HCT116 (cell line): ENCODE data around the gene BOC. TPM values are rescaled to one million over a fixed set of nuclear protein-coding genes. Genes with fewer than 3 reads are reported as not detected.

ENCODE experiments used
- ATAC-seq: fragments of 200-7000 bp; cut with Tn5 transposase; 2 replicates; pipeline ENCODE4 v1.9.1; 2020; ENCODE audit warnings: mild to moderate bottlenecking, moderate library complexity
- BruUV-seq: library from RNA; stranded (reverse); fragments of 400-500 nt; replicated peaks from 2 replicates; lab custom pipeline; 2021; lab: Mats Ljungman, UMichigan
- CTCF ChIA-PET: fragments of 300-600 bp; sonication (Branson Sonifier 250); formaldehyde crosslinking; loops from one replicate; lab custom pipeline; 2021; ENCODE audit warnings: antibody characterized with exemption; lab: Charles Lee
- POLR2A ChIA-PET: fragments of 300-600, 350-600 bp; sonication (Branson Sonifier 250); formaldehyde crosslinking; loops from one replicate; lab custom pipeline; 2021; ENCODE audit warnings: antibody characterized with exemption; lab: Charles Lee
- RAD21 ChIA-PET, 2 experiments: fragments of 300-600 bp; sonication (Branson Sonifier 250); formaldehyde crosslinking; loops; one replicate each; lab custom pipeline; 2023; ENCODE audit warnings: low total read pairs in 2 of 2; ENCODE audit not compliant: uncharacterized antibody in 2 of 2, unreplicated experiment in 2 of 2, low non-redundant PET in 1 of 2; lab: Charles Lee
- DNase-seq: peaks from one replicate; pipeline ENCODE4 v3.0.0-alpha.2; 2010; ENCODE audit warnings: low read depth, low spot score
- H2AFZ ChIP-seq: fragments of 200-600 bp; shearing (Covaris generic), sonication (generic); 2 replicates; pipeline ENCODE4 v1.6.1; 2017; ENCODE audit warnings: low read depth, mixed run types, mixed read lengths, antibody characterized with exemption, low read length; ENCODE audit not compliant: poor library complexity, severe bottlenecking
- H3K27ac ChIP-seq: 2 replicates; pipeline ENCODE4 v1.5.1; 2012; ENCODE audit warnings: low read depth, low read length
- H3K27me3 ChIP-seq: fragments of 200-600 bp; sonication (generic); 2 replicates; pipeline ENCODE4 v1.6.1; 2016; ENCODE audit warnings: mixed run types, low read length, mixed read lengths; ENCODE audit not compliant: insufficient read depth
- H3K36me3 ChIP-seq, 2 experiments: fragments of 200-500 bp in 1 of 2; fragments of 200-600 bp in 1 of 2; sonication (Bioruptor generic) in 1 of 2; sonication (generic) in 1 of 2; 2 replicates each; pipeline versions ENCODE4 v1.5.1 to v1.6.1; 2014 to 2016; ENCODE audit warnings: low read length in 2 of 2, inconsistent platforms in 1 of 2, mixed read lengths in 1 of 2, mixed run types in 1 of 2; ENCODE audit not compliant: insufficient read depth in 2 of 2, control insufficient read depth in 1 of 2
- H3K4me1 ChIP-seq, 2 experiments: fragments of 200-600 bp in 1 of 2; sonication (generic) in 1 of 2; 2 replicates each; pipeline versions ENCODE4 v1.5.1 to v1.6.1; 2012 to 2017; ENCODE audit warnings: low read length in 2 of 2, inconsistent platforms in 1 of 2, mild to moderate bottlenecking in 1 of 2, mixed read lengths in 1 of 2, mixed run types in 1 of 2, moderate library complexity in 1 of 2; ENCODE audit not compliant: insufficient read depth in 2 of 2, control insufficient read depth in 1 of 2
- H3K4me2 ChIP-seq: fragments of 200-600 bp; sonication (generic); 2 replicates; pipeline ENCODE4 v1.6.1; 2017; ENCODE audit warnings: mixed run types, low read length, mixed read lengths
- H3K4me3 ChIP-seq, 2 experiments: fragments of 200-600 bp in 1 of 2; sonication (generic) in 1 of 2; replicated peaks in 1 of 2; 2 replicates each; pipeline ENCODE4 v1.5.1; 2011 to 2016; ENCODE audit warnings: low read length in 2 of 2, control low read depth in 1 of 2, low read depth in 1 of 2, mild to moderate bottlenecking in 1 of 2, mixed read lengths in 1 of 2, mixed run types in 1 of 2
- H3K79me2 ChIP-seq: fragments of 200-600 bp; sonication (generic); 2 replicates; pipeline ENCODE4 v1.6.1; 2017; ENCODE audit warnings: mild to moderate bottlenecking, mixed run types, low read length, moderate library complexity, mixed read lengths; ENCODE audit not compliant: insufficient read depth
- H3K9ac ChIP-seq: fragments of 200-600 bp; sonication (generic); 2 replicates; pipeline ENCODE4 v1.6.1; 2016; ENCODE audit warnings: low read length, mixed read lengths
- H3K9me2 ChIP-seq: fragments of 200-600 bp; sonication (generic), shearing (Covaris generic); 2 replicates; pipeline ENCODE4 v1.6.1; 2017; ENCODE audit warnings: mixed run types, mild to moderate bottlenecking, moderate library complexity; ENCODE audit not compliant: insufficient read depth
- H3K9me3 ChIP-seq, 2 experiments: fragments of 200-500 bp in 1 of 2; fragments of 200-600 bp in 1 of 2; sonication (Bioruptor generic) in 1 of 2; sonication (generic) in 1 of 2; 2 replicates each; pipeline ENCODE4 v1.6.1; 2014 to 2017; ENCODE audit warnings: low read length in 2 of 2, mixed read lengths in 2 of 2, inconsistent platforms in 1 of 2, low read depth in 1 of 2, mild to moderate bottlenecking in 1 of 2, mixed run types in 1 of 2, moderate library complexity in 1 of 2; ENCODE audit not compliant: control insufficient read depth in 1 of 2, insufficient read depth in 1 of 2
- H4K20me1 ChIP-seq: fragments of 200-600 bp; sonication (generic), shearing (Covaris generic); 2 replicates; pipeline ENCODE4 v1.6.1; 2017; ENCODE audit warnings: mixed run types, mild to moderate bottlenecking, moderate library complexity; ENCODE audit not compliant: insufficient read depth
- ATF3 ChIP-seq: IDR thresholded peaks from 2 replicates; pipeline ENCODE4 v1.6.1; 2012
- CEBPB ChIP-seq: IDR thresholded peaks from 2 replicates; pipeline ENCODE4 v1.6.1; 2012; ENCODE audit warnings: low read depth
- ELF1 ChIP-seq: IDR thresholded peaks from 2 replicates; pipeline ENCODE4 v1.6.1; 2012; ENCODE audit warnings: low read depth, borderline replicate concordance
- EZH2 ChIP-seq: fragments of 200-600 bp; sonication (generic); IDR thresholded peaks from 2 replicates; pipeline ENCODE4 v1.6.1; 2017; ENCODE audit warnings: antibody characterized with exemption, mixed run types
- EZH2phosphoT487 ChIP-seq: fragments of 200-600 bp; IDR thresholded peaks from 2 replicates; pipeline ENCODE4 v1.6.1; 2018; ENCODE audit warnings: antibody characterized with exemption, borderline replicate concordance
- JUND ChIP-seq: IDR thresholded peaks from 2 replicates; pipeline ENCODE4 v1.6.1; 2012
- POLR2A ChIP-seq: IDR thresholded peaks from 2 replicates; pipeline ENCODE4 v1.7.0; 2011; ENCODE audit warnings: borderline replicate concordance; ENCODE audit not compliant: insufficient read depth, insufficient read length; ENCODE audit errors: extremely low read depth
- RAD21 ChIP-seq: IDR thresholded peaks from 2 replicates; pipeline ENCODE4 v1.6.1; 2012; ENCODE audit warnings: low read depth, mild to moderate bottlenecking
- SIN3A ChIP-seq: IDR thresholded peaks from 2 replicates; pipeline ENCODE4 v1.6.1; 2012; ENCODE audit warnings: low read depth
- TCF7L2 ChIP-seq: IDR thresholded peaks from 2 replicates; pipeline ENCODE4 v1.7.0; 2011; ENCODE audit warnings: borderline replicate concordance, inconsistent platforms; ENCODE audit not compliant: insufficient read depth, insufficient read length; ENCODE audit errors: extremely low read depth
- YY1 ChIP-seq: IDR thresholded peaks from 2 replicates; pipeline ENCODE4 v1.6.1; 2011; ENCODE audit warnings: low read length, low read depth, moderate library complexity, mild to moderate bottlenecking; ENCODE audit not compliant: insufficient replicate concordance; ENCODE audit errors: extremely low read depth
- ZBTB33 ChIP-seq: IDR thresholded peaks from 2 replicates; pipeline ENCODE4 v1.6.1; 2011; ENCODE audit warnings: mild to moderate bottlenecking, low read length, moderate library complexity; ENCODE audit not compliant: insufficient replicate concordance; ENCODE audit errors: extremely low read depth
- ZFX ChIP-seq: fragments of 450-650 bp; IDR thresholded peaks from 2 replicates; pipeline ENCODE4 v1.6.1; 2017
- ZNF274 ChIP-seq: fragments of 200-500 bp; sonication (Bioruptor generic); IDR thresholded peaks from 2 replicates; pipeline ENCODE4 v1.6.1; 2014; ENCODE audit warnings: mild to moderate bottlenecking, low read depth, low read length, inconsistent platforms
- intact Hi-C: fragments of 100-400 bp; cut with micrococcal nuclease; formaldehyde crosslinking; loops from 2 replicates; pipeline ENCODE4 v1.10.0; 2022
- total RNA-seq: library from RNA; stranded (reverse); gene quantifications from one replicate; pipeline ENCODE4 v1.2.1, GENCODE V29; 2021; ENCODE audit not compliant: unreplicated experiment
- TF ChIP-seq, protein P1 (sequence below): IDR thresholded peaks from 2 replicates; pipeline ENCODE4 v1.6.1; 2012

BOC gene
- total RNA-seq, 1 experiment from 2014 or later: 3.3 TPM

DNA sequence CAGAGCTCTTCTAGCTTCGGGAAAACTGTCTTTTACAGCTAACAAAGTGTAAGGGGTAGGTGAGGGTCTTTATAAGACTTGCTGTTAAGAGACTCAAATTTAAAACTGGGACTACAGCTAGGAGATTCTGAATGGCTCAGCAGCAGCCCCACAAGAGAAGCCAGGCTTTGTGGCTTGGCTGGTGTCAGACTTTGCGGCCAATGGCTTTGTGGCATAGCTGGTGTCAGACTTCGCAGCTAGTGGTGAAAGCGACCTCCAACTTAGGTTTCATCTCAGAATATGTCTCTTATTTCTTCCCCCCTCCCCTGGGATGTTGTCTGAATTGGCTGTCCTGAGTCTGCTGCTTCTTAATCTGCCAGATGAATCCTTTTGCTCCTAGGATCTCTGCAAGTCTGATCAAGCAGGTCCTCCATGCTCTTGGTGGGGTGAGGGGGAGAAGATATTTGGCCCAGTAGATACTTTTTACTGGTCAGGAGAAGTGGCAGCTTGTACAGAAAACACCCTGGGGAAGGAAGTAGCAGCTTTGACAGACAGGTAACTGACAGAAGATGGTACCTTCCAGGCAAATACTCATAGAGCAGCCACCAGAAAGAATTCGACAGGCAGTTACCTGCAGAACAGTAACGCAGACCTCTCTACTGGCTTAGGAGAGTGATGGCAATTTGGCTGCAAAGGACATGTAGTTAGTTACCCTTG is 8.4 kb downstream of the BOC start:
- no peak overlapping the region for H2AFZ ChIP-seq
- CTCF ChIA-PET: no interaction called here
- H3K9me3 ChIP-seq: no peaks in the 10 kb centered on the region
- H3K4me1 ChIP-seq: no peaks in the 10 kb centered on the region
- POLR2A ChIA-PET: no interaction called here
- TF ChIP-seq ZBTB33: no peak
- TF ChIP-seq ZFX: no peak
- TF ChIP-seq EZH2phosphoT487: no peak
- TF ChIP-seq ELF1: no peak
- no peak for TF ChIP-seq RAD21
- TF ChIP-seq, protein P1, sequence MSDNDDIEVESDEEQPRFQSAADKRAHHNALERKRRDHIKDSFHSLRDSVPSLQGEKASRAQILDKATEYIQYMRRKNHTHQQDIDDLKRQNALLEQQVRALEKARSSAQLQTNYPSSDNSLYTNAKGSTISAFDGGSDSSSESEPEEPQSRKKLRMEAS: no peak
- no peak for TF ChIP-seq CEBPB
- no peak for TF ChIP-seq YY1
- no peak for TF ChIP-seq TCF7L2
- TF ChIP-seq EZH2: no peak
- no peak for TF ChIP-seq ZNF274
- no peak for TF ChIP-seq POLR2A
- no peak for TF ChIP-seq SIN3A
- TF ChIP-seq JUND: no peak
- no peak for TF ChIP-seq ATF3
- H4K20me1 ChIP-seq: no peaks in the 10 kb centered on the region
- H3K27ac ChIP-seq: no peak overlapping the region
- RAD21 ChIA-PET: no interaction called here
- no peak overlapping the region for H3K4me3 ChIP-seq
- no peaks in the 10 kb centered on the region for H3K9me2 ChIP-seq
- H3K9ac ChIP-seq: no peak overlapping the region
- H3K79me2 ChIP-seq: no peaks in the 10 kb centered on the region
- BruUV-seq: no TSS peak
- H3K27me3 ChIP-seq: no peaks in the 10 kb centered on the region
- no peaks in the 10 kb centered on the region for H3K36me3 ChIP-seq
- no peak overlapping the region for H3K4me2 ChIP-seq
- intact Hi-C loops: no loop called here
- ATAC-seq: no peak
- DNase-seq: no peak
